ENCODE results near the gene PCBP3. TPM values are rescaled to one million over a fixed set of nuclear protein-coding genes. Genes with fewer than 3 reads are reported as not detected.

The PCBP3 gene
- polyA plus RNA-seq, 1 donor from 2014 or later, result 1.7 TPM

DNA sequence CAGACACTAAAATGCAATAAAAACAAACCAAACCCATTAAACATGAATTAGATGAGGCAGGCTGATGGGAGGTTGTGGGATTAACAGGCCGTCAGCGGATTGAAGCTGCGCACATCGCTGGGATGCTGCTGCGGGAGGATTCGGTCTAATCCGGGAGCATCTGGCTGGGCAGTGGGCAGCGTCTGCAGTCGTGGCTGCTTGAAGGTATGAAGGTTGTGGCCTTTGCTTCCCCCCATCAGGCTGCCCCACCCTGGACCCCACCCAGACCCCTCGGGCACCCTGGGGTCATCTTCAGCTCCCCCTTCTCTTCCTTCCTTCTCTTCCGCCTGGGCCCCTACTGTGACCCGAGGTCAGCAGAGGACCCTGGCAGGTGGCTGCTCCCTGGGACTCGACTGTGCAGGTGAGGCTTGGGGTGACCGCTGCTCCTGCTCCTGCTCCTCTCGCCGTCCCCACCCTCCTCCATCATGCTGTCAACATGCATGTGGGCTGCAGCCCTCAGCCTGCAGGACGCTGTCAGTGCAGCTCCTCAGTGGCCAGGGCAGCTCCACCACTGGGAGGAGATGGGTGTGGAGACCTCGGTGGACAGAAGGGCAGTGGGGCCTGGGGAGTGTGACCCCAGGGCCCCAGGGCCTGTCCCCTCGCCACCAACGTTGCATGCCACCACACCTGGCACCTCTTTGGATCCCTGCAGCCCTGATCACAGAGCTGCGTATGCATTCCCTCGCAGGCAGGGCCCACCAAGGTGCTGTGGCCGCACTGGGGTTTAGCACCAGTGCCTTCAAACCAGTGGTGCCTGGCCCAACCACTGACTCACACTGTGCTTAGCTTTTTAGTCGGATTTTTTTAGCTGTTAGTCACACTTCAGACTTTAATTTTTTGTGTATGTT is 225.8 kb downstream of the PCBP3 start:
- Histone ChIP-seq H3K36me3 (ENCODE audit: insufficient read depth, low read length) (no peaks in the 10 kb centered on the region), H3F3A (ENCODE audit: insufficient read depth, low read length, poor library complexity, severe bottlenecking) (no peaks in the 10 kb centered on the region), H3K4me3 (ENCODE audit: low read length) (no peak overlapping the region), H3K9ac (ENCODE audit: low read length) (no peak overlapping the region), H3K4me2 (ENCODE audit: low read length) (no peak overlapping the region), H3K9me2 (ENCODE audit: insufficient read depth, low read length) (no peaks in the 10 kb centered on the region), H3K9me3 (ENCODE audit: low read length) (no peaks in the 10 kb centered on the region), H2AFZ (ENCODE audit: low read depth, low read length) (no peak overlapping the region), H3K27ac (ENCODE audit: low read length) (no peak overlapping the region), H4K20me1 (ENCODE audit: insufficient read depth) (no peaks in the 10 kb centered on the region), H3K27me3 (ENCODE audit: insufficient read depth, low read depth, low read length) (no peaks in the 10 kb centered on the region), H3K79me2 (replicated peaks; ENCODE audit: insufficient read depth, low read length) (no peaks in the 10 kb centered on the region)
- TF ChIP-seq MXI1 (conservative IDR thresholded peaks at IDR 0.05; ENCODE audit: poor library complexity, severe bottlenecking) (no peak), SMC3 (conservative IDR thresholded peaks at IDR 0.05; ENCODE audit: poor library complexity) (no peak), EZH2 (IDR thresholded peaks at IDR 0.05; ENCODE audit: borderline replicate concordance, insufficient read depth, low read length, poor library complexity, severe bottlenecking) (no peak), TAF1 (IDR thresholded peaks at IDR 0.05; ENCODE audit: low read depth) (no peak)

DNA sequence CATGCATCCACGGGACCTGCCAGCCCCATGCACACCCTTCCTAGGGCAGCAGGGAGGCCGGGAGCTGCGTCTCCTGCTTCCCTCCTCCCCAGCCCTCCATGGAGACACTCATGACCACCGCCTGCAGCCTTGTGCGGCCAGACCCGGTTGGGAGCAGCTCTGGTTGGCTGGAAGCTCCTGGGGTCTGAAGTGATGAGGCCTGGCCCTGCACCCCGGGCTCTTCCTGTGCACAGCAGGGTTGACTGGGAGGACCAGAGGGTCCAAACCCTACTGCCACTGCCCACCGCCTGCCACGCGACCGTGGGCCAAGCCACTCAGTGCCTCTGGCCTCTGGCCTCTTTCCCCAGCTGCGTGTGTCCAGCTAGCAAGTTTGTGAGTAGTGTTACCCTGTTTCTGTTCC is 226.9 kb downstream of the PCBP3 start:
- Histone ChIP-seq H3F3A (ENCODE audit: insufficient read depth, low read length, poor library complexity, severe bottlenecking) (no peaks in the 10 kb centered on the region), H3K4me2 (ENCODE audit: low read length) (no peak overlapping the region), H3K4me3 (ENCODE audit: low read length) (no peak overlapping the region), H3K36me3 (ENCODE audit: insufficient read depth, low read length) (no peaks in the 10 kb centered on the region), H2AFZ (ENCODE audit: low read depth, low read length) (no peak overlapping the region), H3K9ac (ENCODE audit: low read length) (no peak overlapping the region), H3K27ac (ENCODE audit: low read length) (no peak overlapping the region), H3K79me2 (replicated peaks; ENCODE audit: insufficient read depth, low read length) (no peaks in the 10 kb centered on the region), H3K27me3 (ENCODE audit: insufficient read depth, low read depth, low read length) (no peaks in the 10 kb centered on the region), H4K20me1 (ENCODE audit: insufficient read depth) (no peaks in the 10 kb centered on the region), H3K9me3 (ENCODE audit: low read length) (no peaks in the 10 kb centered on the region), H3K9me2 (ENCODE audit: insufficient read depth, low read length) (no peaks in the 10 kb centered on the region)
- TF ChIP-seq EZH2 (IDR thresholded peaks at IDR 0.05; ENCODE audit: borderline replicate concordance, insufficient read depth, low read length, poor library complexity, severe bottlenecking) (no peak), MXI1 (conservative IDR thresholded peaks at IDR 0.05; ENCODE audit: poor library complexity, severe bottlenecking) (no peak), SMC3 (conservative IDR thresholded peaks at IDR 0.05; ENCODE audit: poor library complexity) (no peak)
- TF ChIP-seq, protein P1, sequence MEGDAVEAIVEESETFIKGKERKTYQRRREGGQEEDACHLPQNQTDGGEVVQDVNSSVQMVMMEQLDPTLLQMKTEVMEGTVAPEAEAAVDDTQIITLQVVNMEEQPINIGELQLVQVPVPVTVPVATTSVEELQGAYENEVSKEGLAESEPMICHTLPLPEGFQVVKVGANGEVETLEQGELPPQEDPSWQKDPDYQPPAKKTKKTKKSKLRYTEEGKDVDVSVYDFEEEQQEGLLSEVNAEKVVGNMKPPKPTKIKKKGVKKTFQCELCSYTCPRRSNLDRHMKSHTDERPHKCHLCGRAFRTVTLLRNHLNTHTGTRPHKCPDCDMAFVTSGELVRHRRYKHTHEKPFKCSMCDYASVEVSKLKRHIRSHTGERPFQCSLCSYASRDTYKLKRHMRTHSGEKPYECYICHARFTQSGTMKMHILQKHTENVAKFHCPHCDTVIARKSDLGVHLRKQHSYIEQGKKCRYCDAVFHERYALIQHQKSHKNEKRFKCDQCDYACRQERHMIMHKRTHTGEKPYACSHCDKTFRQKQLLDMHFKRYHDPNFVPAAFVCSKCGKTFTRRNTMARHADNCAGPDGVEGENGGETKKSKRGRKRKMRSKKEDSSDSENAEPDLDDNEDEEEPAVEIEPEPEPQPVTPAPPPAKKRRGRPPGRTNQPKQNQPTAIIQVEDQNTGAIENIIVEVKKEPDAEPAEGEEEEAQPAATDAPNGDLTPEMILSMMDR (IDR thresholded peaks at IDR 0.05; ENCODE audit: poor library complexity, severe bottlenecking), result no peak
- TF ChIP-seq, protein P2, sequence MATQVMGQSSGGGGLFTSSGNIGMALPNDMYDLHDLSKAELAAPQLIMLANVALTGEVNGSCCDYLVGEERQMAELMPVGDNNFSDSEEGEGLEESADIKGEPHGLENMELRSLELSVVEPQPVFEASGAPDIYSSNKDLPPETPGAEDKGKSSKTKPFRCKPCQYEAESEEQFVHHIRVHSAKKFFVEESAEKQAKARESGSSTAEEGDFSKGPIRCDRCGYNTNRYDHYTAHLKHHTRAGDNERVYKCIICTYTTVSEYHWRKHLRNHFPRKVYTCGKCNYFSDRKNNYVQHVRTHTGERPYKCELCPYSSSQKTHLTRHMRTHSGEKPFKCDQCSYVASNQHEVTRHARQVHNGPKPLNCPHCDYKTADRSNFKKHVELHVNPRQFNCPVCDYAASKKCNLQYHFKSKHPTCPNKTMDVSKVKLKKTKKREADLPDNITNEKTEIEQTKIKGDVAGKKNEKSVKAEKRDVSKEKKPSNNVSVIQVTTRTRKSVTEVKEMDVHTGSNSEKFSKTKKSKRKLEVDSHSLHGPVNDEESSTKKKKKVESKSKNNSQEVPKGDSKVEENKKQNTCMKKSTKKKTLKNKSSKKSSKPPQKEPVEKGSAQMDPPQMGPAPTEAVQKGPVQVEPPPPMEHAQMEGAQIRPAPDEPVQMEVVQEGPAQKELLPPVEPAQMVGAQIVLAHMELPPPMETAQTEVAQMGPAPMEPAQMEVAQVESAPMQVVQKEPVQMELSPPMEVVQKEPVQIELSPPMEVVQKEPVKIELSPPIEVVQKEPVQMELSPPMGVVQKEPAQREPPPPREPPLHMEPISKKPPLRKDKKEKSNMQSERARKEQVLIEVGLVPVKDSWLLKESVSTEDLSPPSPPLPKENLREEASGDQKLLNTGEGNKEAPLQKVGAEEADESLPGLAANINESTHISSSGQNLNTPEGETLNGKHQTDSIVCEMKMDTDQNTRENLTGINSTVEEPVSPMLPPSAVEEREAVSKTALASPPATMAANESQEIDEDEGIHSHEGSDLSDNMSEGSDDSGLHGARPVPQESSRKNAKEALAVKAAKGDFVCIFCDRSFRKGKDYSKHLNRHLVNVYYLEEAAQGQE (IDR thresholded peaks at IDR 0.05; ENCODE audit: borderline replicate concordance), result no peak

All from neural cell (in vitro differentiated cells).